Uterus (tissue), 2 donors: ENCODE results near the gene CFAP74.

Experiments
- POLR2A ChIP-seq, 2 donors: fragments of 450-650 bp; IDR thresholded peaks; one replicate each; pipeline ENCODE4 v1.6.1; 2016; ENCODE audit warnings: antibody characterized with exemption in 2 of 2, mild to moderate bottlenecking in 1 of 2, moderate library complexity in 1 of 2
- TF ChIP-seq, protein P1 (sequence below), 4 experiments: fragments of 200-600 bp in 2 of 4; fragments of 450-650 bp in 2 of 4; sonication (generic) in 2 of 4; IDR thresholded peaks; one replicate each; pipeline ENCODE4 v1.5.1; 2016 to 2019; ENCODE audit warnings: antibody characterized with exemption in 4 of 4, mild to moderate bottlenecking in 2 of 4, moderate library complexity in 1 of 4

- TF ChIP-seq, protein P1, sequence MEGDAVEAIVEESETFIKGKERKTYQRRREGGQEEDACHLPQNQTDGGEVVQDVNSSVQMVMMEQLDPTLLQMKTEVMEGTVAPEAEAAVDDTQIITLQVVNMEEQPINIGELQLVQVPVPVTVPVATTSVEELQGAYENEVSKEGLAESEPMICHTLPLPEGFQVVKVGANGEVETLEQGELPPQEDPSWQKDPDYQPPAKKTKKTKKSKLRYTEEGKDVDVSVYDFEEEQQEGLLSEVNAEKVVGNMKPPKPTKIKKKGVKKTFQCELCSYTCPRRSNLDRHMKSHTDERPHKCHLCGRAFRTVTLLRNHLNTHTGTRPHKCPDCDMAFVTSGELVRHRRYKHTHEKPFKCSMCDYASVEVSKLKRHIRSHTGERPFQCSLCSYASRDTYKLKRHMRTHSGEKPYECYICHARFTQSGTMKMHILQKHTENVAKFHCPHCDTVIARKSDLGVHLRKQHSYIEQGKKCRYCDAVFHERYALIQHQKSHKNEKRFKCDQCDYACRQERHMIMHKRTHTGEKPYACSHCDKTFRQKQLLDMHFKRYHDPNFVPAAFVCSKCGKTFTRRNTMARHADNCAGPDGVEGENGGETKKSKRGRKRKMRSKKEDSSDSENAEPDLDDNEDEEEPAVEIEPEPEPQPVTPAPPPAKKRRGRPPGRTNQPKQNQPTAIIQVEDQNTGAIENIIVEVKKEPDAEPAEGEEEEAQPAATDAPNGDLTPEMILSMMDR (IDR thresholded peaks at IDR 0.05), result no peak
- no peak for TF ChIP-seq POLR2A (IDR thresholded peaks at IDR 0.05)
These were observed 43.6 kb upstream of the CFAP74 start for GRCh38 chr1:2046953-2047748.
